ENCODE data around the gene PRDM12. TPM values are rescaled to one million over a fixed set of nuclear protein-coding genes. Genes with fewer than 3 reads are reported as not detected.
"Not testable (repeated sequence)": the region's sequence is repeated elsewhere in the genome, so short reads cannot be mapped to it uniquely, and the experiment has no call there.

The PRDM12 gene
- polyA plus RNA-seq, 4 donors: not detected

GRCh38 chr9:130663258-130663976, 977 bp upstream of the PRDM12 start:
- DNase-seq (ENCODE audit: low read depth in 4 of 4, low spot score in 3 of 4): no peak

DNA sequence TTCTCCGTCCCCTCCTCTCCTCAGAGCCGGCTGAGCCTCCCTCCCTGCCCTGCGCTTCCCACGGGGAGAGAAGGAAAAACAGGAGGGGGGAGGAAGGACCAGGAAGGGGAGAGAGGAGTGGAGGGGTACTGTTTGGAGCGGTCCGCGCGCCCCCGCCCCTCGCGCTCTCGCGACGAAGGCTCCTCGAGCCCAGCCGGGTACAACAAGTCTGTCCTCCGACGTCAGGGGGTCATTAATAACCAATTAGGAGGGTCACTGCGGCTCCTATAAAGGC, 480 bp upstream of the PRDM12 start:
- DNase-seq (ENCODE audit: low read depth in 4 of 4, low spot score in 3 of 4): no peak

- DNase-seq (ENCODE audit: low read depth in 4 of 4, low spot score in 3 of 4): no peak
Observed at GRCh38 chr9:130665029-130665430, 636 bp downstream of the PRDM12 start.

DNA sequence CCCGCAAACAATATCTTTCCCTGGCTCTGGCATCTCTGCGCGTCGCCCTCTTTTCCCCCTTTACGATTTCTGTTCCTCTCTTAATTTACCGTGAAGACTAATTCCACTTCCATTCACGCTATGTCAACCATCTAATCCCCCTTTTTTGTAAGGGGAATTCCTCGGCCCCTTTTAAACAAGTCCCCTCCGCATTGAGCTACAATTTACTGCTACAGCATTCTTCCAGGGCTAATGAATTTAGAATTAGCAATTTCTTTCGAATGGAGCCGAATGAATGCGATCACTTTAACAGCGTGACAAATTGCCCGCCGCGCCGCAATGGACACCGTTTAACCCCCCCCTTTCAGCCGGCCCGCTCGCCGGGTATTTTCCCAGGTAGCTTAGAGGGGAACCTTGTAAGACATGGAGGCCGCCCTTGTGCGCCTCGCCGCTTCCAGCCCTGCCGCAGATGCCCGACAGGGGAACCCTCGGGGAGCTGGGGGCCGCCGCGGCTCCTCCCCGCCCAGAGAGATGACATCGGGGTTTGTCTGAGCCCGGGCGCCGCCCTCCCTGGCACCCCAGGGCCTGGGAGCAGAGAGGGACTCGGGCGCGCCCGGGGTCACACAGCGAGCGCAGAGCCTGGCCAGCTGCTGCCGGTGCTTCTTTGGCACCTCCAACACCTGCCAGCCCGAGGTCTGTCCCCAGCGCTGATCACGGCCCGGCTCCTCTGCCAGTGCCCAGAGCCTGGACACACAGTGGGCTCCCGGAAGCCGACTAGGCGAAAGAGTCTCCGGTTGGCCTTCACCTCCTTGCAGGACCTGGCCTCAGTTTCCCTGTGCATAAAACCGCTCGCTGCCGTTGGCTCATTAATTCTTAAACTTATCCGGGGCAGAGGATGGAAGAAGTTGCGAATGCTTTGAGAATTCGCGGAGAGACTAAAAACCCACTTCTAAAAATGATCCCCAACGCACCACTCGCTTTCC, 1.3 kb downstream of the PRDM12 start:
- no peak for DNase-seq (ENCODE audit: low read depth in 4 of 4, low spot score in 3 of 4)

DNA sequence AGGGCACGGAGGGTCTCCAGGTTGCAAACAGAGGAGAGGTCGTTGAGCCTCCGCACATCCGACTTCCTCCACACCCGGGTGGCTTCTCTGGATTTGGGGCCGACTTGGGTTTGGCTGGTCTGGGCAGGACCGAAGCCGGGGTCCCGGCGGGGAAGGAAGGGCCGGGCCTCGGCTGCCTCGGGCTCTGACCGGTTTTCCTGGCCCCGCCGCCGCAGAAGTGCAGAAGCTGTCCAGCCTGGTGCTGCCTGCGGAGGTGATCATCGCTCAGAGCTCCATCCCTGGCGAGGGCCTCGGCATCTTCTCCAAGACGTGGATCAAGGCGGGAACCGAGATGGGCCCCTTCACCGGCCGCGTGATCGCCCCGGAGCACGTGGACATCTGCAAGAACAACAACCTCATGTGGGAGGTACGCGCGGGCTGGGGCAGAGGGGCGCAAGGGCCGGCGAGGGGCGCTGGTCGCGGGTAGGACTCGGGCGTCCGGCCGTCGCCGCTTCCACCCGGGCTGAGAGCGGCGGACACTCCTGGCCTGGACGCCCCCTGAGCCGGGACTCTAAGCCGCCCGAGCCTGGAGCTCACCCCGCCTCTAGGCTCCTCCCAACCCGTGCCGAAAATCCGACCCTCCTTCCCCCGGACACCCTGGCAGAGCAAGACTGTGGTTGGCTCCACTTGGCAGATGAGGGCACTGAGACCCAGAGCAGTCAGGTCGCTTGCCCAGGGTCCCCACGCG, 2.2 kb downstream of the PRDM12 start:
- no peak for DNase-seq (ENCODE audit: low read depth in 4 of 4, low spot score in 3 of 4)

DNA sequence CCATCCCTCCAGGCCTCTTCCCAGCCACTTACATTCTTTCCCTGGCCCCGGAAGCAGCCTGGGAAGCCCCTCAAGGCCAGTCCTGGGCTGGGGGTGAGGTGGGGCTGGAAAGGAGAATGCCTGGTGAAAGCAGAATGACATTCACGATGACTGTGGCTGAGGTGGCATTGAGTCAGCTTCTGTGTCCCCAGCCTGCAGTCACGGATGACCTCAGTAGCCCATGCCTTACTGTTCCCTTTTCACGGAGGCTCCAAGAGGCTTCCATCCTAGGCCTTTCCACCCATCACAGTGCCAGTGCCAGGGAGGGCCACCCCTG, 2.7 kb downstream of the PRDM12 start:
- DNase-seq (ENCODE audit: low read depth in 4 of 4, low spot score in 3 of 4): no peak

- no peak for DNase-seq (ENCODE audit: low read depth in 4 of 4, low spot score in 3 of 4)
Observed at GRCh38 chr9:130668196-130668595, 3.8 kb downstream of the PRDM12 start.

DNA sequence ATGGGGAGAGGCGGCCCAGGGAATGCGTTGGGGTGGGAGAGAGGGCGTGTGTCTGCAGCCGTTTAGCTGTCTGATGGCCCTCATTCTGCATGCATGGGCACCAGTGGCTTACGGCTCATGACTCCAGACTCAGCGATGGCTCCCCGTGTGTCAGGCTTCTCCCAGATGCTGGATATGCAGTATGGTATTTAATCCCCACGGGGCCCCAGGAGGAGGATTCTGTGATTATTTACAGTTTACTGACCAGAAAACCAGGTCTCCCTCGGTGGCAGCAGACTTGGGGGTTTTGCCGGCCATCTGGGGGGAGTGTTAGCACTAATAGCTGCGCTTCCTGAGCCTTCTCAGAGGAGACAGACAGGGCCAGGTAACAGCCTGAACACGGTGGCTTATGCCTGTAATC, 4.3 kb downstream of the PRDM12 start:
- DNase-seq (ENCODE audit: low read depth in 4 of 4, low spot score in 3 of 4): no peak

GRCh38 chr9:130669965-130670364, 5.6 kb downstream of the PRDM12 start:
- no peak for DNase-seq (ENCODE audit: low read depth in 4 of 4, low spot score in 3 of 4)

DNA sequence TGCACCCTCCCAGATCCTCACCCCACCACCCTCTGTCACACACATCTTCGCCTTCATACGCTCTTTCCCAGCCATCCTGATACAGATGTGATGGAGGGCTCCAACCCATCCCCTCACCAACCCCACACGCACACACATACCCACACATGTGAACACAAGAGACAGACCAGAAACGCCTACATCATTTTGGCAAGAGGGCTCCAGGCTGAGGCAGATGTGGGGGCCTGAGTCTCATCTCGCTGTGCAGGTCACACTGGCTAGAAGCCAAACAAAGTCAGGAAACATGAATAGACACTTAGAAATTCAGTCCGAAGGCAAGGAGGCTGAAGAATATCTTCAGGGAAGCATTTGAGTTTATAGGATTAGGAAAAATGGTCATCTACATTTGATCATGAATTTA, 6.2 kb downstream of the PRDM12 start:
- no peak for DNase-seq (ENCODE audit: low read depth in 4 of 4, low spot score in 3 of 4)

DNA sequence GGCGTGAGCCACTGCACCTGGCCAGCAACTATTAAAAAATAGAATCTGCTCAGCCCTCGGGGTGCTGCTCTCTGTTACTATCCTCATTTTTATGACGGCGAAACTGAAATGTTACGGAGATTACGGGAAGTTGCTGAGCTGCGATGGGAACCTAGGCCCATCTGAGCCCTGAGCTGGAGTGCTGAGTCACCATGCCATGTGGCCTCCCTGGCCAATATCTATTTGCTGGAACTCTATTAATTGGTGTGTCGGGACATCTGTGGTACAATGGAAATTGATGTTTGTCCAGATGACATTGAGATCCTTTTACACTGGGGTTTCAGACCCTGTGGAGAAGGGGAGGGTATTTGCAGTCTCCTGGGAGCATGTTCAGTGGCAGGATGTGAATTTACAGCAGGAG, 8.1 kb downstream of the PRDM12 start:
- no peak for DNase-seq (ENCODE audit: low read depth in 4 of 4, low spot score in 3 of 4)

DNA sequence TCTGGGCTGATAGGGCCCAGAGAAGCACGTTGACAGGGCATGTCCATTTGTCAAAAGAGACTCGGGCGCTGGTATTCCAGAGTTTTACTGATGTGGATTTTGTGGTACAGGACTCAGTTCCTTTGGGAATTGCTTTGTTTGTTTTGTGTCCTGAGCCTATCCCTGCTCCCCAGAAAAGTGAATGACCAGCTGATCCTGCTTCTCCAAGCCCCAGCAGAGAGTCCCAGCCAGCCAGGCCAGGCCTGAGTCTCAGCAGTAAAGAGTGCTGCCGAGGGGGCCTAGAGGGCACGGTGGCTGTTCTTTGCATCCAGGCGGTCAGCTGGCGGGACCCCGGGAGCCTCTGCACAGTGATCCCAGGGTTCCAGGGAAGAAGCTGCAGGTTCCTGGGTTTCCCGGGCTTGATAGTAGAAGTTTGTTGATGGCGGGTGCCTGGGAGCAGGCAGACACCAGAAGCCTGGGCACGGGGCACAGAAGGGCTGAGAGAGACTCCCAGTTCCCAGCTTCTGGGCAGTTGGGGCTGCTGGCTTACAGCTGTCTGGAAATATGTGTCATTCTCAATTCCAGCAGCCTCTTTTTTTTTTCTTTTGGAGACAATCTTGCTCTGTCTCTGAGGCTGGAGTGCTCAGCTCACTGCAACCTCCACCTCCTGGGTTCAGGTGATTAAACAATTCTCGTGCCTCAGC, 8.7 kb downstream of the PRDM12 start:
- DNase-seq (ENCODE audit: low read depth in 4 of 4, low spot score in 3 of 4): no peak

GRCh38 chr9:130675396-130675795, 11.0 kb downstream of the PRDM12 start:
- no peak for DNase-seq (ENCODE audit: low read depth in 4 of 4, low spot score in 3 of 4)

- DNase-seq (ENCODE audit: low read depth in 4 of 4, low spot score in 3 of 4): no peak
Observed at GRCh38 chr9:130677252-130677651, 12.9 kb downstream of the PRDM12 start.

DNA sequence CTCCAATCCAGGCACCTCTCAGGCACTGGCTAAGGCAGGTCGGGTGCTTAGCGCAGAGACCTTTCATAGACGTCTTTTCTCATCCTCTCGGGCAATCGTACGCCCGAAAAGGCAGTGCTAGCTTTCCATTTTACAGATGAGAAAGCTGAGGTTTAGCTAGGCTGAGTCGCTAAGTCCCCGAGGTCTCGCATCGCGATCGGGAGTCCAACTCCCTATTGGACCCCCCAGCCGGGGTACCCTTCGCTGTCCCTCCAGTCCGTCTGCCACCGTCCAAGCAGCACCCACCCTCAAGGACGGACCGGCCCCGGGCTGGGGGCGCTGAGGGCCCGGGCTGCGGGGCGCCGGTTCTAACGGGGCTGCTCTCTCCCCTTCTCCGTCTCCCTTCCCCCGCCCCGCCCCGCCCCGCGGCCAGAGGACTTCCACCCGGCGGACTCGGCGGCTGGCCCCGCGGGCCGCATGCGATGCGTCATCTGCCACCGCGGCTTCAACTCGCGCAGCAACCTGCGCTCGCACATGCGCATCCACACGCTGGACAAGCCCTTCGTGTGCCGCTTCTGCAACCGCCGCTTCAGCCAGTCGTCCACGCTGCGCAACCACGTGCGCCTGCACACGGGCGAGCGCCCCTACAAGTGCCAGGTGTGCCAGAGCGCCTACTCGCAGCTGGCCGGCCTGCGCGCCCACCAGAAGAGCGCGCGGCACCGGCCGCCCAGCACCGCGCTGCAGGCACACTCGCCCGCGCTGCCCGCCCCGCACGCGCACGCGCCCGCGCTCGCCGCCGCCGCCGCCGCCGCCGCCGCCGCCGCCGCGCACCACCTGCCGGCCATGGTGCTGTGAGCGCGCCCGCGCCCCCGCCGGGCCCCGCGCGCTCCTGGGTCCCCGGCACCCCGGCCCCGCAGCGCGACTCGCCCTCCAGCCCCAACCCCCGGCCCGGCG, 16.7 kb downstream of the PRDM12 start:
- DNase-seq (ENCODE audit: low read depth in 4 of 4, low spot score in 3 of 4): peak in 2 of 4 donors; percentile 37 to 54

- no peak for DNase-seq (ENCODE audit: low read depth in 4 of 4, low spot score in 3 of 4)
Observed at GRCh38 chr9:130681769-130682420, 17.5 kb downstream of the PRDM12 start.

DNA sequence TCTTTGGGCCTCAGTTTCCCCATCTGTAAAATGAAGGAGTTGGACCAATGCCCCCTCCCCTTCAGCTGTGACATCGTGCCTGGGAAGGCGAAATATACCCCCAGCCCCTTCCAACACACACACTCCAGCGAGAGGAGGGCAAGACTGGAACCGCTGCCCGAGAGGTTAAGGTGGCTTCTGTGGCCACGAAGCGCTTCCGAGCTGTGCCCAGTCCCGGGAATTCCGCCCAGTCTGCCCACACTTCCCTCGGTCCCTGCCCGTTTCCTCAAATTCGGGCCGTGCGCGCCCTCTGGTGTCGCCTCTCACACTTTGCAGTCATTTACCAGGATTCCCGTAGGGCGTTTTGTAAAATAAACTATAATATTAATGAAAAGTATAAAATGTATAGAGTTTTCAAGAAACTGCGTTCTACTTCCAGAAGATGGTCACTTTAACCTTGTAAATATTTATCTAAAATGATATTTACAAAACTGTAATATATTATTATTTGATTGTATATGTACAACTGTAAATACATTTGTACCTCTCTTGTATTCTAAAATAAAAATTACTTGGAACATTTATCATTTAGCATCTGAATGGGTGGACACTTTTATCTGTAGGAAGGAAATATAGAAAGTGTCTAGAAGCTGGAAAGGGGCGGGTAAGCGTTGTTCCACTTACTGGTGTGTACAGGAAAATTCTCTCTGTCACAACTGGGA, 18.2 kb downstream of the PRDM12 start:
- DNase-seq (ENCODE audit: low read depth in 4 of 4, low spot score in 3 of 4): peak in 2 of 4 donors; percentile 46 to 51

- no peak for DNase-seq (ENCODE audit: low read depth in 4 of 4, low spot score in 3 of 4)
Observed at GRCh38 chr9:130685104-130685503, 20.7 kb downstream of the PRDM12 start.

DNA sequence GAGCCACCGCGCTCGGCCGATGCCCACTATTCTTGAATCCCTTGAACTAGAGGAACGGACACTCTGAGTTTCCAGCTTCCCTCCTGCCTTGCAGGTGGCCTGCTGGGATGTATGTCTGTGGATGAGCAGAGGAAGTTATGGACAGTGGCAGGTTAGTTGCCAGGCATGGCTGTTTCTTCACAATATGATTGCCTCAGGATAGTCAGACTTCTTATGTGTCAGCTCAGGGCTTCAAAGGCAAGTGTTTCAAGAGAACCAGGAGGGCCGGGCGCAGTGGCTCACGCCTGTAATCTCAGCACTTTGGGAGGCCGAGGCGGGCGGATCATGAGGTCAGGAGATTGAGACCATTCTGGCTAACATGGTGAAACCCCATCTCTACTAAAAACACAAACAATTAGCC, 21.6 kb downstream of the PRDM12 start:
- DNase-seq (ENCODE audit: low read depth in 4 of 4, low spot score in 3 of 4): not testable (repeated sequence)

All from left renal pelvis (tissue), 4 donors.